Measurements from ENCODE around the gene KIAA0753.

The KIAA0753 gene

DNA sequence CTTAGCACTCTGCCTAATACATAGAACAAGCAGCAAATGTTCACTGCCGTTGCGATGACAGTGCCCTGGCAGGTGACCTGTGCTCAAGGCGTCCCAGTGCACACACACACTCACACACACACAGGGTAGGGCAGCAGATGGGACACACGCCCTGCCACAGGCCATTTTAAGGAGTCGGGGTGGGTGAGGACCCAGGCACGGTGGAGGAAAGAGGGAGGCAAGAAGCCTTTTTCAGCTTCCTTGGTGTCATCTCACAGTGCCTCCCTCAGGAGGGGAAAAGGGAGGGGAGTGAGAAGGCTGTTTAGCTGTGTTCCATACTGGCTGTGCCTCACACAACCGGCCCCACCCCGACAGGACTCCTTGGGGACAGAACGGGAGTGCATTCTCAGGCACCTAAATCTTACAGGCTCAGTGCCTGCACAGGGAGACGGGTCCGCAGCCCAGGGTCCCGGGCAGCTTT is 85.6 kb downstream of the KIAA0753 start:
- TF ChIP-seq CEBPB (IDR thresholded peaks at IDR 0.05) (no peak), TEAD4 (IDR thresholded peaks at IDR 0.05) (no peak), EP300 (IDR thresholded peaks at IDR 0.05; ENCODE audit: borderline replicate concordance) (no peak), TCF12 (IDR thresholded peaks at IDR 0.05; ENCODE audit: low read depth) (no peak), NFIC (IDR thresholded peaks at IDR 0.05) (no peak), TAF1 (IDR thresholded peaks at IDR 0.05; ENCODE audit: low read depth) (no peak), CREB1 (IDR thresholded peaks at IDR 0.05; ENCODE audit: low read depth) (no peak), EGR1 (IDR thresholded peaks at IDR 0.05) (no peak), FOXM1 (IDR thresholded peaks at IDR 0.05; ENCODE audit: borderline replicate concordance, low read depth) (no peak), RAD21 (IDR thresholded peaks at IDR 0.05; ENCODE audit: low read depth) (no peak), YY1 (IDR thresholded peaks at IDR 0.05; ENCODE audit: low read depth) (no peak), ZBTB7A (IDR thresholded peaks at IDR 0.05; ENCODE audit: low read depth) (no peak)
- TF ChIP-seq, protein P1, sequence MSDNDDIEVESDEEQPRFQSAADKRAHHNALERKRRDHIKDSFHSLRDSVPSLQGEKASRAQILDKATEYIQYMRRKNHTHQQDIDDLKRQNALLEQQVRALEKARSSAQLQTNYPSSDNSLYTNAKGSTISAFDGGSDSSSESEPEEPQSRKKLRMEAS (IDR thresholded peaks at IDR 0.05) = no peak
- TF ChIP-seq, protein P2, sequence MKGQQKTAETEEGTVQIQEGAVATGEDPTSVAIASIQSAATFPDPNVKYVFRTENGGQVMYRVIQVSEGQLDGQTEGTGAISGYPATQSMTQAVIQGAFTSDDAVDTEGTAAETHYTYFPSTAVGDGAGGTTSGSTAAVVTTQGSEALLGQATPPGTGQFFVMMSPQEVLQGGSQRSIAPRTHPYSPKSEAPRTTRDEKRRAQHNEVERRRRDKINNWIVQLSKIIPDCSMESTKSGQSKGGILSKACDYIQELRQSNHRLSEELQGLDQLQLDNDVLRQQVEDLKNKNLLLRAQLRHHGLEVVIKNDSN (IDR thresholded peaks at IDR 0.05) = no peak
- TF ChIP-seq, protein P3, sequence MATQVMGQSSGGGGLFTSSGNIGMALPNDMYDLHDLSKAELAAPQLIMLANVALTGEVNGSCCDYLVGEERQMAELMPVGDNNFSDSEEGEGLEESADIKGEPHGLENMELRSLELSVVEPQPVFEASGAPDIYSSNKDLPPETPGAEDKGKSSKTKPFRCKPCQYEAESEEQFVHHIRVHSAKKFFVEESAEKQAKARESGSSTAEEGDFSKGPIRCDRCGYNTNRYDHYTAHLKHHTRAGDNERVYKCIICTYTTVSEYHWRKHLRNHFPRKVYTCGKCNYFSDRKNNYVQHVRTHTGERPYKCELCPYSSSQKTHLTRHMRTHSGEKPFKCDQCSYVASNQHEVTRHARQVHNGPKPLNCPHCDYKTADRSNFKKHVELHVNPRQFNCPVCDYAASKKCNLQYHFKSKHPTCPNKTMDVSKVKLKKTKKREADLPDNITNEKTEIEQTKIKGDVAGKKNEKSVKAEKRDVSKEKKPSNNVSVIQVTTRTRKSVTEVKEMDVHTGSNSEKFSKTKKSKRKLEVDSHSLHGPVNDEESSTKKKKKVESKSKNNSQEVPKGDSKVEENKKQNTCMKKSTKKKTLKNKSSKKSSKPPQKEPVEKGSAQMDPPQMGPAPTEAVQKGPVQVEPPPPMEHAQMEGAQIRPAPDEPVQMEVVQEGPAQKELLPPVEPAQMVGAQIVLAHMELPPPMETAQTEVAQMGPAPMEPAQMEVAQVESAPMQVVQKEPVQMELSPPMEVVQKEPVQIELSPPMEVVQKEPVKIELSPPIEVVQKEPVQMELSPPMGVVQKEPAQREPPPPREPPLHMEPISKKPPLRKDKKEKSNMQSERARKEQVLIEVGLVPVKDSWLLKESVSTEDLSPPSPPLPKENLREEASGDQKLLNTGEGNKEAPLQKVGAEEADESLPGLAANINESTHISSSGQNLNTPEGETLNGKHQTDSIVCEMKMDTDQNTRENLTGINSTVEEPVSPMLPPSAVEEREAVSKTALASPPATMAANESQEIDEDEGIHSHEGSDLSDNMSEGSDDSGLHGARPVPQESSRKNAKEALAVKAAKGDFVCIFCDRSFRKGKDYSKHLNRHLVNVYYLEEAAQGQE (IDR thresholded peaks at IDR 0.05; ENCODE audit: low read depth) = no peak

DNA sequence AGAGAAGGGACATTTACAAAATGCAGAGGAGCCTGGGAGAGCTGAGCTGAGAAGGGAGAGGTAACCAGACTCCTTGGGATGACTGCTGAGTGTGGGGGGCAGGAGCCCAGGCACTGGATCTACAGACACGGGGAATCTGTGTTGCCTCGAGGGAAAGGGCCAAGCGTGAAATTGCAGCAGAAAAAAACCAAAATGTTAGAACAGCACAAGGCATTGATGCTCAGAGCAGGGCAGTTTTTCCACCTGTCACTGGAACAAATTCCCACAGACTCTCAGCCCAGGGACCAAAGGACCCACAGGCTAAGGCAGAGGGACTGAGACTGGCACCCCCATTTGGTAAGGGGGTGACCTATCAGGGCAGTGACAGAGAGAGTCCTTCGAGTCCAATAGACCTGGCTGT is 86.2 kb downstream of the KIAA0753 start:
- TF ChIP-seq FOXM1 (IDR thresholded peaks at IDR 0.05; ENCODE audit: borderline replicate concordance, low read depth) = no peak
- TF ChIP-seq EP300 (IDR thresholded peaks at IDR 0.05; ENCODE audit: borderline replicate concordance) = no peak
- TF ChIP-seq, protein P3 (IDR thresholded peaks at IDR 0.05; ENCODE audit: low read depth) = no peak
- TF ChIP-seq, protein P1 (IDR thresholded peaks at IDR 0.05) = no peak
- TF ChIP-seq TEAD4 (IDR thresholded peaks at IDR 0.05) = no peak
- no peak for TF ChIP-seq EGR1 (IDR thresholded peaks at IDR 0.05)
- no peak for TF ChIP-seq NFIC (IDR thresholded peaks at IDR 0.05)
- no peak for TF ChIP-seq TAF1 (IDR thresholded peaks at IDR 0.05; ENCODE audit: low read depth)
- TF ChIP-seq ZBTB7A (IDR thresholded peaks at IDR 0.05; ENCODE audit: low read depth) = no peak
- TF ChIP-seq YY1 (IDR thresholded peaks at IDR 0.05; ENCODE audit: low read depth) = no peak
- no peak for TF ChIP-seq CEBPB (IDR thresholded peaks at IDR 0.05)
- TF ChIP-seq, protein P2 (IDR thresholded peaks at IDR 0.05) = no peak
- TF ChIP-seq RAD21 (IDR thresholded peaks at IDR 0.05; ENCODE audit: low read depth) = no peak

DNA sequence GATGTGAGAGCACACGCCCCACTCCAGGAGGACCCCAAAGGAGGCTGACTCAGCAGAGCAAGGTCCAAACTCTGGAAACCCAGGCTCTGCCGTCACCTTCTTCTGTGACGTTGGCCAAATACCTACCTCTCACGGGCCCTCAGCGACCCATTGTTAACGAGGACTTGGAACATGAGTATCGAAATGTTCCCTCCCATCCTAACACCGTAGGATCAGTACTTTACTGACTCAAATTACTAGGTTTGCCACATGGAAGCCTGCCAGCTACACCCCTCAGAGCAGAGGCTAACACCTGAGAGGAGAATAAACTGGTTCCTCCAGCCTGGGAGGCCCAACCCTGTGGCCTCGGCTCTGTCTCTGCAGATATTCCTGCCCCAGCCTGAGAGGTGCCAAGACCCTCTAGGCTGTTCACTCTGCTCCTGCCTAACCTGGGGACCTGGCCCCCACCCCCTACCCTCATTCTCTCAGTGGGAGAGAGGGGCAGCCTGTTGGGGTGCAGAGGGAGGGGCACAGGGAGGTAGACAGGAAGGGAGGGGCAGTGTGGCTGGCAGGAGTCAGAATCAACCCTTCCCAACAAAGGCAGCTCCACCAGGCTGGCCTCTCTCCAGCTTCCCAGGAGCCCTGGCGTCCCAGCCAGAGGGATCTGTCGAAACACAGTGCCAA is 88.5 kb downstream of the KIAA0753 start:
- TF ChIP-seq RAD21 (IDR thresholded peaks at IDR 0.05; ENCODE audit: low read depth) (peak; percentile 5; the same call in 1 of the 2 replicates), TAF1 (IDR thresholded peaks at IDR 0.05; ENCODE audit: low read depth) (peak; percentile 17; the same call in 1 of the 2 replicates), CEBPB (IDR thresholded peaks at IDR 0.05) (peak; percentile 62; the same call in 1 of the 2 replicates), CREB1 (IDR thresholded peaks at IDR 0.05; ENCODE audit: low read depth) (peak; percentile 73), EP300 (IDR thresholded peaks at IDR 0.05; ENCODE audit: borderline replicate concordance) (peak; percentile 83), FOXM1 (IDR thresholded peaks at IDR 0.05; ENCODE audit: borderline replicate concordance, low read depth) (0 out of 2 replicates have a peak, but pooled peaks have one; percentile 68), TEAD4 (IDR thresholded peaks at IDR 0.05) (peak; percentile 64), TCF12 (IDR thresholded peaks at IDR 0.05; ENCODE audit: low read depth) (peak; percentile 94), NFIC (IDR thresholded peaks at IDR 0.05) (peak; percentile 94), ZBTB7A (IDR thresholded peaks at IDR 0.05; ENCODE audit: low read depth) (peak; percentile 88), YY1 (IDR thresholded peaks at IDR 0.05; ENCODE audit: low read depth) (no peak), EGR1 (IDR thresholded peaks at IDR 0.05) (no peak)
- TF ChIP-seq, protein P3 (IDR thresholded peaks at IDR 0.05; ENCODE audit: low read depth) = no peak; the same call in 1 of the 2 replicates
- TF ChIP-seq, protein P2 (IDR thresholded peaks at IDR 0.05) = 0 out of 2 replicates have a peak, but pooled peaks have one; percentile 2
- TF ChIP-seq, protein P1 (IDR thresholded peaks at IDR 0.05) = peak; percentile 61
